ENCODE results near the gene ADORA1.

ADORA1 gene

DNA sequence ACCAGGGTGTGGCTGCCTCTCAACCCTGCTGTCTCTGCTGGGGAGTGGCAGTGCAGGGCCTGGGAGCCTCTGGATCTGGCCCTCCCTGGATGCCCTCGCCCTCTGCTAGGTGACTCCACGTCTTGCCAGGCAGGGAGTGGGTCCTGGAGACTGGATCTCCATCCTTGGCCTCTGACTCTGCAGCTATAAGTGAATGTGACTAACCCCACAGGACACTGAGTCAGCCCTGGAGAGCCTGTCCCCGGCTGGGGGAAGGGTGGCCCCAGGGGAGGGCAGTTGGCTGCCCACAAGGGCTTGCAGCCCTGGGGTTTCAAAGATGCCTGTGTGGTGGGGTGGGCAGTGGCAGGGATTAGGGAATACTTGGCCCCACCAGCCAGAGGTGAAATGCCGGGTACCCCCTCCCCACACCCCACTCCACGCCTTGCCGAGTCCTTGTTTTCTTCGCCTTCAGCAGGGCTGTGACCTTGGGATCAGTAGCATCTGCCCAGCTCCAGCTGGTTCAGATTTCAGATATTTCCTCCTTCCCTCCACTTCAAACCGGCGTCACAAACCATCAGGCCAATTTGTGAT is 50.0 kb downstream of the ADORA1 start:
- no peak overlapping the region for H3K27ac ChIP-seq (ENCODE audit: extremely low read depth, low read depth, low read length)
- ChIA-PET CTCF (interaction anchor here (1.0 kb wide), 1 partner anchor 59 kb away, joined by 5 read pairs; no protein-coding TSS in a partner anchor), POLR2A (no interaction called here)
- TF ChIP-seq ZIC2 (tag by site-specific recombination; IDR thresholded peaks at IDR 0.05) (peak; percentile 38), GLIS1 (tag by site-specific recombination; IDR thresholded peaks at IDR 0.05) (peak; percentile 52; the same call in 1 of the 2 replicates), ZEB2 (tag by site-specific recombination; IDR thresholded peaks at IDR 0.05) (no peak)
- TF ChIP-seq, protein P1, sequence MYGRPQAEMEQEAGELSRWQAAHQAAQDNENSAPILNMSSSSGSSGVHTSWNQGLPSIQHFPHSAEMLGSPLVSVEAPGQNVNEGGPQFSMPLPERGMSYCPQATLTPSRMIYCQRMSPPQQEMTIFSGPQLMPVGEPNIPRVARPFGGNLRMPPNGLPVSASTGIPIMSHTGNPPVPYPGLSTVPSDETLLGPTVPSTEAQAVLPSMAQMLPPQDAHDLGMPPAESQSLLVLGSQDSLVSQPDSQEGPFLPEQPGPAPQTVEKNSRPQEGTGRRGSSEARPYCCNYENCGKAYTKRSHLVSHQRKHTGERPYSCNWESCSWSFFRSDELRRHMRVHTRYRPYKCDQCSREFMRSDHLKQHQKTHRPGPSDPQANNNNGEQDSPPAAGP (tag by site-specific recombination; IDR thresholded peaks at IDR 0.05), result peak; percentile 72
- no peak overlapping the region for H3K4me3 ChIP-seq (ENCODE audit: low read depth, low read length)
- H3K4me1 ChIP-seq (ENCODE audit: control insufficient read depth, insufficient read depth, low read length), result no peaks in the 10 kb centered on the region; the same call in 1 of the 2 replicates
- no peaks in the 10 kb centered on the region for H3K9me3 ChIP-seq (ENCODE audit: control insufficient read depth, insufficient read depth, low read depth, low read length)
- H3K36me3 ChIP-seq (ENCODE audit: control insufficient read depth in 2 of 2, insufficient read depth in 1 of 2, low read length in 2 of 2), result no peaks in the 10 kb centered on the region

DNA sequence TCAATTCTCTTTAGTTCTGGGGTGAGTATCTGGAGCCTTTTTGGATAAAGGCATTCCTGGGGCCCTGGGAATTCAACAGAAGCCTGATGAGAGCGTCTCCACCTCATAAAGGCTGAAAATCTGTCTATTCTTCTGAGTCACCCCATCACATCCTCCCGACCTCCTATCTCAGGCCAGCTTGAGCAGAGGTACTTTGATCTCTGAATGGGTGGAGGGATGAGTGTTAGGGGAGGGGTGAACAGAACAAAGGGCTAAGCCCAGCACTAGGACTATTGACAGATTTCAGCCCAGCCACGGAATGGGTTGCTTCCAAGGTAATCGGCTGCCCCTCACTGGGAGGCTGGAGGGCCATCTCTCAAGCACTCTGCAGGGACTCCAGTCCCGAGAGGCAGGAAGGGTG is 50.6 kb downstream of the ADORA1 start:
- ChIA-PET CTCF (interaction anchor here (1.0 kb wide), 1 partner anchor 60 kb away, joined by 5 read pairs; no protein-coding TSS in a partner anchor), POLR2A (no interaction called here)
- Histone ChIP-seq H3K4me3 (ENCODE audit: low read depth, low read length) (no peak overlapping the region), H3K4me1 (ENCODE audit: control insufficient read depth, insufficient read depth, low read length) (no peaks in the 10 kb centered on the region; the same call in 1 of the 2 replicates), H3K27ac (ENCODE audit: extremely low read depth, low read depth, low read length) (no peak overlapping the region), H3K9me3 (ENCODE audit: control insufficient read depth, insufficient read depth, low read depth, low read length) (no peaks in the 10 kb centered on the region), H3K36me3 (ENCODE audit: control insufficient read depth in 2 of 2, insufficient read depth in 1 of 2, low read length in 2 of 2) (no peaks in the 10 kb centered on the region)
- TF ChIP-seq, protein P2, sequence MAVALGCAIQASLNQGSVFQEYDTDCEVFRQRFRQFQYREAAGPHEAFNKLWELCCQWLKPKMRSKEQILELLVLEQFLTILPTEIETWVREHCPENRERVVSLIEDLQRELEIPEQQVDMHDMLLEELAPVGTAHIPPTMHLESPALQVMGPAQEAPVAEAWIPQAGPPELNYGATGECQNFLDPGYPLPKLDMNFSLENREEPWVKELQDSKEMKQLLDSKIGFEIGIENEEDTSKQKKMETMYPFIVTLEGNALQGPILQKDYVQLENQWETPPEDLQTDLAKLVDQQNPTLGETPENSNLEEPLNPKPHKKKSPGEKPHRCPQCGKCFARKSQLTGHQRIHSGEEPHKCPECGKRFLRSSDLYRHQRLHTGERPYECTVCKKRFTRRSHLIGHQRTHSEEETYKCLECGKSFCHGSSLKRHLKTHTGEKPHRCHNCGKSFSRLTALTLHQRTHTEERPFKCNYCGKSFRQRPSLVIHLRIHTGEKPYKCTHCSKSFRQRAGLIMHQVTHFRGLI (tag by site-specific recombination; IDR thresholded peaks at IDR 0.05), result no peak
- TF ChIP-seq ZNF548 (tag by site-specific recombination; IDR thresholded peaks at IDR 0.05) (no peak), ZNF544 (tag by site-specific recombination; IDR thresholded peaks at IDR 0.05) (no peak), ZBTB17 (tag by site-specific recombination; IDR thresholded peaks at IDR 0.05) (no peak), TCF7L2 (IDR thresholded peaks at IDR 0.05; ENCODE audit: borderline replicate concordance, low read depth, low read length) (no peak), ZNF510 (tag by site-specific recombination; IDR thresholded peaks at IDR 0.05; ENCODE audit: insufficient replicate concordance) (no peak), ZNF274 (IDR thresholded peaks at IDR 0.05; ENCODE audit: low read length) (no peak), ZNF274 (tag by site-specific recombination; IDR thresholded peaks at IDR 0.05; ENCODE audit: borderline replicate concordance) (no peak), ZNF530 (tag by site-specific recombination; IDR thresholded peaks at IDR 0.05; ENCODE audit: low read depth) (no peak), ZNF776 (tag by site-specific recombination; IDR thresholded peaks at IDR 0.05; ENCODE audit: borderline replicate concordance) (no peak), ZNF558 (tag by site-specific recombination; IDR thresholded peaks at IDR 0.05) (no peak), EGR2 (tag by site-specific recombination; IDR thresholded peaks at IDR 0.05; ENCODE audit: low read depth) (no peak), ZNF19 (tag by site-specific recombination; IDR thresholded peaks at IDR 0.05; ENCODE audit: low read depth) (no peak), ZNF664 (tag by site-specific recombination; IDR thresholded peaks at IDR 0.05) (no peak), SP2 (tag by site-specific recombination; IDR thresholded peaks at IDR 0.05) (no peak), ZNF24 (tag by site-specific recombination; IDR thresholded peaks at IDR 0.05) (no peak)
- TF ChIP-seq, protein P3, sequence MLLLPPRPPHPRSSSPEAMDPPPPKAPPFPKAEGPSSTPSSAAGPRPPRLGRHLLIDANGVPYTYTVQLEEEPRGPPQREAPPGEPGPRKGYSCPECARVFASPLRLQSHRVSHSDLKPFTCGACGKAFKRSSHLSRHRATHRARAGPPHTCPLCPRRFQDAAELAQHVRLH (tag by site-specific recombination; IDR thresholded peaks at IDR 0.05), result no peak
- TF ChIP-seq, protein P4, sequence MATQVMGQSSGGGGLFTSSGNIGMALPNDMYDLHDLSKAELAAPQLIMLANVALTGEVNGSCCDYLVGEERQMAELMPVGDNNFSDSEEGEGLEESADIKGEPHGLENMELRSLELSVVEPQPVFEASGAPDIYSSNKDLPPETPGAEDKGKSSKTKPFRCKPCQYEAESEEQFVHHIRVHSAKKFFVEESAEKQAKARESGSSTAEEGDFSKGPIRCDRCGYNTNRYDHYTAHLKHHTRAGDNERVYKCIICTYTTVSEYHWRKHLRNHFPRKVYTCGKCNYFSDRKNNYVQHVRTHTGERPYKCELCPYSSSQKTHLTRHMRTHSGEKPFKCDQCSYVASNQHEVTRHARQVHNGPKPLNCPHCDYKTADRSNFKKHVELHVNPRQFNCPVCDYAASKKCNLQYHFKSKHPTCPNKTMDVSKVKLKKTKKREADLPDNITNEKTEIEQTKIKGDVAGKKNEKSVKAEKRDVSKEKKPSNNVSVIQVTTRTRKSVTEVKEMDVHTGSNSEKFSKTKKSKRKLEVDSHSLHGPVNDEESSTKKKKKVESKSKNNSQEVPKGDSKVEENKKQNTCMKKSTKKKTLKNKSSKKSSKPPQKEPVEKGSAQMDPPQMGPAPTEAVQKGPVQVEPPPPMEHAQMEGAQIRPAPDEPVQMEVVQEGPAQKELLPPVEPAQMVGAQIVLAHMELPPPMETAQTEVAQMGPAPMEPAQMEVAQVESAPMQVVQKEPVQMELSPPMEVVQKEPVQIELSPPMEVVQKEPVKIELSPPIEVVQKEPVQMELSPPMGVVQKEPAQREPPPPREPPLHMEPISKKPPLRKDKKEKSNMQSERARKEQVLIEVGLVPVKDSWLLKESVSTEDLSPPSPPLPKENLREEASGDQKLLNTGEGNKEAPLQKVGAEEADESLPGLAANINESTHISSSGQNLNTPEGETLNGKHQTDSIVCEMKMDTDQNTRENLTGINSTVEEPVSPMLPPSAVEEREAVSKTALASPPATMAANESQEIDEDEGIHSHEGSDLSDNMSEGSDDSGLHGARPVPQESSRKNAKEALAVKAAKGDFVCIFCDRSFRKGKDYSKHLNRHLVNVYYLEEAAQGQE (tag by site-specific recombination; IDR thresholded peaks at IDR 0.05), result no peak
- TF ChIP-seq, protein P5, sequence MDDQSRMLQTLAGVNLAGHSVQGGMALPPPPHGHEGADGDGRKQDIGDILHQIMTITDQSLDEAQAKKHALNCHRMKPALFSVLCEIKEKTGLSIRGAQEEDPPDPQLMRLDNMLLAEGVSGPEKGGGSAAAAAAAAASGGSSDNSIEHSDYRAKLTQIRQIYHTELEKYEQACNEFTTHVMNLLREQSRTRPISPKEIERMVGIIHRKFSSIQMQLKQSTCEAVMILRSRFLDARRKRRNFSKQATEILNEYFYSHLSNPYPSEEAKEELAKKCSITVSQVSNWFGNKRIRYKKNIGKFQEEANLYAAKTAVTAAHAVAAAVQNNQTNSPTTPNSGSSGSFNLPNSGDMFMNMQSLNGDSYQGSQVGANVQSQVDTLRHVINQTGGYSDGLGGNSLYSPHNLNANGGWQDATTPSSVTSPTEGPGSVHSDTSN (CRISPR knock-in tag; IDR thresholded peaks at IDR 0.05), result no peak

Measured in HEK293 (cell line).